Nucleus accumbens (tissue), 56 donors: Measurements from ENCODE around the gene MBD4.
A peak's percentile ranks its signal among the peaks of the same experiment; 100 is the strongest.
"Not testable (repeated sequence)": the region's sequence is repeated elsewhere in the genome, so short reads cannot be mapped to it uniquely, and the experiment has no call there.

ENCODE experiments used
- DNase-seq, 56 donors: peaks; one replicate each; lab custom pipeline; 2025; lab: John Stamatoyannopoulos, UW

MBD4 gene

DNA sequence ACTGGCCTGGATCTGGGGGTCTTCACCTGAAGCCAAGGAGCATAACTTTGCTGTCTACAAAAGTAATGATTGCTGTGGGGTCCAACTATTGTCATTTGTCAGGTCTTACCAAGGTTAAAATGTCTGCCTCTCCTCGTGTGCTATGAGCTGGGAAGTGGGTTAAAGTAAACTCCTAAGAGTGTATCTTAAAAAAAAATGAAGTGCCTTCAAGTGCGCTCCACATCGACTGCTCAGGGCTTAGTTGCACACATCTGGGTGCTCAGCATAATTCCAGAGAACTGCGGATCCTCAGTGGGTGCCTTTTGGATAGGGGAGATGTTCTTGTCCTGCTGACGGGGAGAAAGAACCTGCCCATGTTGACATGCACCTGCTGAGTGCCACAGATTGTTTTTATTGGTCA lies 52.3 kb downstream of the MBD4 start:
- DNase-seq: no peak

DNA sequence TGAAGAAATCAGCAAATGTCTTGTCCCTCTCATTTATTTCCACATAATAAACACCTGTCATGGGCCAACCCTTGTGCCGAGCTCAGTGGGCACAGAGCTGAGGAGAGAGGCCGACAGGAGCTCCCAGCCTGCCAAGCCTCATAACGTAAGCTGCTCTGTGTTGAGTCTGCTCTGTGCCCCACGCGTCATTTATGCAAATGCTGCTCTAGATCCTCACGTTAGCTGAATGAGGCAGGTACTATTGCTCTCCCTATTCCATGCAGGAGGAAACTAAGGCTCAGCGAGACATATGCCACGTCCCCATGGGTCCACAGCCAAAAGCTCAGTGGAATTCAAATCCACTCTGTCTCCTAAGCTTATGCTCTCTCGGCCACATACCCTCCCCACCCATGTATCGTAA lies 52.8 kb downstream of the MBD4 start:
- peak in 8 of 56 donors; percentile 1 to 31 (median 10) for DNase-seq

- peak in 1 of 56 donors; percentile 2 for DNase-seq
Observed at GRCh38 chr3:129385507-129385906, 54.2 kb downstream of the MBD4 start.

DNA sequence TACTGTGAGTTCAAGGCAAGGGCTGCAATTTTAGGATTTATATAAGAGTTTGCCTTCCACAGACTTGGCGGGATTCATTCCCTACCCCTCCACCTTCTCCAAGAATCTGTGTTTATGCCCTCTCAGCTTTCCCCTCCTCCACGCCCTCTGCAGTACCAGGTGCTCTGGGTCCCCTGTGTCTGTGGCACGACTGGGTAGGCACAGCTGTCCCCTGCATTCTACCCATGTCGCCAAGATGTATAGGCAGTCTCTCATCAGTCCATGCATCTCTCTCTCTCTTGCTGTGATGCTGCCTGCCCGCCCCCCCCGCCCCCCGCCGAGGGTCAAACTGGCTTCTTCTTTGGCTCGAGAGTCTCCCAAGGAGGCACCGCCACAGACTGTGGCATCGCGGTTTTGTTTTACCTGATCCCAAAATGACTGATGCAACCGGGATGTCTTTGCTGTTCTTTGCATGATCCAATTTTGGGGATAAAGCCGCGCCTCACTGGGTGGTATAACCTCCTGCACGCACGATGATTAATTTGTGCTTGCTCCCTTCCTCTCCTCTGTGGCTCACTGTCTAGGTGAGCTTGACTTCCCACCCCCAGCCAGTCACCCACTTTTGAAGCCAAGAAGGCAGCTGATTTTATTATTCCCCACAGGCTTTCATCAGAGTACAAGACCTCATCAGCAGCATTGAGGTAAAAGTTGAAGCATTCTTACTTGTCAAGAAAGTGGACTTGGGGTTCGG lies 55.0 kb downstream of the MBD4 start:
- DNase-seq: peak in 18 of 56 donors; percentile 11 to 62 (median 32)

DNA sequence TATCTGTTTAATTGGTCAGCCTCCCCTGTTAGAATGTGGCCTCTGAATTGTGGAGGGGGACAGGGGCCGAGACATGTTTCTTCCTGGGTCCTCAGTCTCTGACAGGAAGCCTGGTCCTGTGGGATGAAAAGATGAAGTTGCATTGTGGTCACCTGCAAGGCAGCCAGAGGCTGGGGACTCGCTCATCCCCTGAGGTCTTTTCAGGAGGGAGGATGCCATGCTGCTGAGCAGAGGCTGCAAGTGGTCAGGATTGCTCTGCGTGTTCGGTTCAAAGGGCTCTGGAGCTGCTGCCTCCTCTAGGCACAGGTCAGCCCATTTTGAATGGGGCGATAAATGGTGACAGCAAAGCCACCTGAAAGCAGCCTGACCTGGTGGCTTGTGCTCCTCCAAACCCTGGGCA lies 55.6 kb downstream of the MBD4 start:
- DNase-seq: not testable (repeated sequence)

- DNase-seq: peak in 43 of 56 donors; percentile 4 to 78 (median 33)
Observed at GRCh38 chr3:129383292-129383860, 56.4 kb downstream of the MBD4 start.

DNA sequence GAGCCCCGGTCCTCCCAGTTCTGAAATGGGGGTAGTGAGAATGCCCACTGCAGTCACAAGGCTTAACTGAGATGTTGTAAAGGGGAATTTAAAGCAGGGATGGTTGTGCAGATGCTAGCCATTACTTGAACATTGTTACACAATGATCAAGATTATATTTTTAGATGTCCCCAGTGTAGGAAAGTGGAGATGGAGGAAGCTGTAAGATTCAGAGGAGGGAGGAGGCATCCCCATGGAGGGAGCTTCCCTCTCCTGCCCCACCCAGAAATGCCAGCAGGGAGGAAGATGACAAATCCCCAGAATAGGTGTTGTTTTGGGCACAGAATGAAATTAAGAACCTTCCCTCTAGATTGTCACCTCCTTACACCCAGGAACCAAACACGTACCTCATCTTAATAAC lies 57.4 kb downstream of the MBD4 start:
- peak in 12 of 56 donors; percentile 12 to 57 (median 25) for DNase-seq
